DND-41 (cell line): Measurements from ENCODE around the gene SH3BP5.

Experiments used
- ATAC-seq: fragments of 200-7000 bp; cut with Tn5 transposase; 3 replicates; pipeline ENCODE4 v1.9.1; 2021; ENCODE audit warnings: low read depth; ENCODE audit not compliant: insufficient read depth
- DNase-seq: peaks from one replicate; pipeline ENCODE4 v3.0.0-alpha.2; 2020
- H2AFZ ChIP-seq: 2 replicates; pipeline ENCODE4 v1.6.0; 2012; ENCODE audit warnings: low read depth, low read length
- H3K27ac ChIP-seq: 2 replicates; pipeline ENCODE4 v1.5.1; 2012; ENCODE audit warnings: low read length, inconsistent platforms
- H3K27me3 ChIP-seq: fragments of 200-600 bp; sonication (generic); 2 replicates; pipeline ENCODE4 v1.6.0; 2012; ENCODE audit warnings: low read length, mild to moderate bottlenecking, inconsistent platforms; ENCODE audit not compliant: insufficient read depth, poor library complexity
- H3K36me3 ChIP-seq: 2 replicates; pipeline ENCODE4 v1.5.1; 2012; ENCODE audit warnings: low read length, inconsistent platforms; ENCODE audit not compliant: insufficient read depth
- H3K4me1 ChIP-seq: 2 replicates; pipeline ENCODE4 v1.5.1; 2012; ENCODE audit warnings: mild to moderate bottlenecking, low read length; ENCODE audit not compliant: insufficient read depth
- H3K4me2 ChIP-seq: 2 replicates; pipeline ENCODE4 v1.6.0; 2012; ENCODE audit warnings: mild to moderate bottlenecking, moderate library complexity, low read length, inconsistent platforms; ENCODE audit not compliant: insufficient read depth
- H3K4me3 ChIP-seq, 2 experiments: fragments of 200-600 bp in 1 of 2; shearing (Covaris generic) in 1 of 2; 2 replicates each; pipeline ENCODE4 v1.5.1; 2012 to 2016; ENCODE audit warnings: inconsistent platforms in 2 of 2, low read length in 2 of 2, mild to moderate bottlenecking in 2 of 2, low read depth in 1 of 2, moderate library complexity in 1 of 2
- H3K79me2 ChIP-seq: 2 replicates; pipeline ENCODE4 v1.6.0; 2012; ENCODE audit warnings: low read length, inconsistent platforms; ENCODE audit not compliant: insufficient read depth
- H3K9ac ChIP-seq: 2 replicates; pipeline ENCODE4 v1.6.0; 2012; ENCODE audit warnings: low read depth, mild to moderate bottlenecking, inconsistent platforms, low read length, moderate library complexity
- H3K9me3 ChIP-seq: 2 replicates; pipeline ENCODE4 v1.5.1; 2012; ENCODE audit warnings: low read length, moderate library complexity, mild to moderate bottlenecking, inconsistent platforms; ENCODE audit not compliant: insufficient read depth, severe bottlenecking
- H4K20me1 ChIP-seq: 2 replicates; pipeline ENCODE4 v1.6.0; 2012; ENCODE audit warnings: low read length; ENCODE audit not compliant: insufficient read depth
- CTCF ChIP-seq: IDR thresholded peaks from 2 replicates; pipeline ENCODE4 v1.5.1; 2012; ENCODE audit warnings: borderline replicate concordance, low read length, moderate library complexity, mild to moderate bottlenecking; ENCODE audit not compliant: poor library complexity, severe bottlenecking; ENCODE audit errors: extremely low read depth
- EZH2 ChIP-seq: IDR thresholded peaks from 3 replicates; pipeline ENCODE4 v1.6.1; 2012; ENCODE audit warnings: borderline replicate concordance, low read depth, mild to moderate bottlenecking, moderate library complexity, low read length, inconsistent platforms; ENCODE audit not compliant: severe bottlenecking

SH3BP5 gene

GRCh38 chr3:15290736-15291135, 41.6 kb downstream of the SH3BP5 start:
- peaks cover 42% of the 10 kb centered on the region for H3K79me2 ChIP-seq

GRCh38 chr3:15289661-15290060, 42.7 kb downstream of the SH3BP5 start:
- Histone ChIP-seq H3K4me3 (no peak overlapping the region), H3K4me2 (no peak overlapping the region), H3K9ac (no peak overlapping the region), H3K36me3 (peaks cover 13% of the 10 kb centered on the region; the same call in 1 of the 2 replicates), H2AFZ (no peak overlapping the region), H3K9me3 (no peaks in the 10 kb centered on the region), H3K79me2 (peaks cover 49% of the 10 kb centered on the region), H4K20me1 (0 out of 2 replicates have a peak, but pooled peaks cover 3% of the 10 kb centered on the region), H3K27me3 (no peaks in the 10 kb centered on the region), H3K4me1 (peaks cover 38% of the 10 kb centered on the region), H3K27ac (no peak overlapping the region)
- DNase-seq (no peak), ATAC-seq (no peak)
- TF ChIP-seq CTCF (no peak), EZH2 (no peak)

More at GRCh38 chr3:15290736-15291135, 41.6 kb downstream of the SH3BP5 start:
- TF ChIP-seq EZH2 (no peak), CTCF (no peak)
- Histone ChIP-seq H2AFZ (no peak overlapping the region), H4K20me1 (0 out of 2 replicates have a peak, but pooled peaks cover 3% of the 10 kb centered on the region), H3K27ac (peak overlapping the region; percentile 69), H3K4me1 (peaks cover 38% of the 10 kb centered on the region), H3K36me3 (peaks cover 20% of the 10 kb centered on the region; the same call in 1 of the 2 replicates), H3K4me2 (peak overlapping the region; percentile 56; the same call in 1 of the 2 replicates), H3K9me3 (no peaks in the 10 kb centered on the region), H3K27me3 (no peaks in the 10 kb centered on the region), H3K9ac (peak overlapping the region; percentile 21; the same call in 1 of the 2 replicates), H3K4me3 (no peak overlapping the region)
- DNase-seq (no peak), ATAC-seq (no peak)

- no peaks in the 10 kb centered on the region for H3K9me3 ChIP-seq
- DNase-seq, result no peak
- no peak overlapping the region for H3K4me2 ChIP-seq
- no peak overlapping the region for H2AFZ ChIP-seq
- no peak for TF ChIP-seq CTCF
- no peak for TF ChIP-seq EZH2
- no peaks in the 10 kb centered on the region for H3K27me3 ChIP-seq
- H3K9ac ChIP-seq, result no peak overlapping the region
- 0 out of 2 replicates have a peak, but pooled peaks cover 3% of the 10 kb centered on the region for H4K20me1 ChIP-seq
- H3K79me2 ChIP-seq, result peaks cover 54% of the 10 kb centered on the region
- ATAC-seq, result no peak
- 0 out of 2 replicates have a peak, but pooled peaks cover 12% of the 10 kb centered on the region for H3K36me3 ChIP-seq
- no peak overlapping the region for H3K27ac ChIP-seq
- H3K4me1 ChIP-seq, result peaks cover 38% of the 10 kb centered on the region
- H3K4me3 ChIP-seq, result no peak overlapping the region
Observed at GRCh38 chr3:15288331-15289035, 43.9 kb downstream of the SH3BP5 start.
